HCT116 (cell line): ENCODE measurements around the gene ACD. TPM values are rescaled to one million over a fixed set of nuclear protein-coding genes. Genes with fewer than 3 reads are reported as not detected.

Experiments
- ATAC-seq: fragments of 200-7000 bp; cut with Tn5 transposase; 2 replicates; pipeline ENCODE4 v1.9.1; 2020; ENCODE audit warnings: mild to moderate bottlenecking, moderate library complexity
- Bru-seq: library from RNA; stranded (reverse); fragments of 400-500 nt; gene quantifications from one replicate; lab custom pipeline; 2021; lab: Mats Ljungman, UMichigan
- BruChase-seq, 2 experiments: library from RNA; stranded (reverse); fragments of 400-500 nt; gene quantifications; one replicate each; lab custom pipeline; 2021; lab: Mats Ljungman, UMichigan
- BruUV-seq: library from RNA; stranded (reverse); fragments of 400-500 nt; replicated peaks from 2 replicates; lab custom pipeline; 2021; lab: Mats Ljungman, UMichigan
- CTCF ChIA-PET: fragments of 300-600 bp; sonication (Branson Sonifier 250); formaldehyde crosslinking; loops from one replicate; lab custom pipeline; 2021; ENCODE audit warnings: antibody characterized with exemption; lab: Charles Lee
- POLR2A ChIA-PET: fragments of 300-600, 350-600 bp; sonication (Branson Sonifier 250); formaldehyde crosslinking; loops from one replicate; lab custom pipeline; 2021; ENCODE audit warnings: antibody characterized with exemption; lab: Charles Lee
- RAD21 ChIA-PET, 2 experiments: fragments of 300-600 bp; sonication (Branson Sonifier 250); formaldehyde crosslinking; loops; one replicate each; lab custom pipeline; 2023; ENCODE audit warnings: low total read pairs in 2 of 2; ENCODE audit not compliant: uncharacterized antibody in 2 of 2, unreplicated experiment in 2 of 2, low non-redundant PET in 1 of 2; lab: Charles Lee
- DNase-seq: peaks from one replicate; pipeline ENCODE4 v3.0.0-alpha.2; 2010; ENCODE audit warnings: low read depth, low spot score
- H2AFZ ChIP-seq: fragments of 200-600 bp; shearing (Covaris generic), sonication (generic); 2 replicates; pipeline ENCODE4 v1.6.1; 2017; ENCODE audit warnings: low read depth, mixed run types, mixed read lengths, antibody characterized with exemption, low read length; ENCODE audit not compliant: poor library complexity, severe bottlenecking
- H3K27ac ChIP-seq: 2 replicates; pipeline ENCODE4 v1.5.1; 2012; ENCODE audit warnings: low read depth, low read length
- H3K27me3 ChIP-seq: fragments of 200-600 bp; sonication (generic); 2 replicates; pipeline ENCODE4 v1.6.1; 2016; ENCODE audit warnings: mixed run types, low read length, mixed read lengths; ENCODE audit not compliant: insufficient read depth
- H3K36me3 ChIP-seq, 2 experiments: fragments of 200-500 bp in 1 of 2; fragments of 200-600 bp in 1 of 2; sonication (Bioruptor generic) in 1 of 2; sonication (generic) in 1 of 2; 2 replicates each; pipeline versions ENCODE4 v1.5.1 to v1.6.1; 2014 to 2016; ENCODE audit warnings: low read length in 2 of 2, inconsistent platforms in 1 of 2, mixed read lengths in 1 of 2, mixed run types in 1 of 2; ENCODE audit not compliant: insufficient read depth in 2 of 2, control insufficient read depth in 1 of 2
- H3K4me1 ChIP-seq, 2 experiments: fragments of 200-600 bp in 1 of 2; sonication (generic) in 1 of 2; 2 replicates each; pipeline versions ENCODE4 v1.5.1 to v1.6.1; 2012 to 2017; ENCODE audit warnings: low read length in 2 of 2, inconsistent platforms in 1 of 2, mild to moderate bottlenecking in 1 of 2, mixed read lengths in 1 of 2, mixed run types in 1 of 2, moderate library complexity in 1 of 2; ENCODE audit not compliant: insufficient read depth in 2 of 2, control insufficient read depth in 1 of 2
- H3K4me2 ChIP-seq: fragments of 200-600 bp; sonication (generic); 2 replicates; pipeline ENCODE4 v1.6.1; 2017; ENCODE audit warnings: mixed run types, low read length, mixed read lengths
- H3K4me3 ChIP-seq, 2 experiments: fragments of 200-600 bp in 1 of 2; sonication (generic) in 1 of 2; replicated peaks in 1 of 2; 2 replicates each; pipeline ENCODE4 v1.5.1; 2011 to 2016; ENCODE audit warnings: low read length in 2 of 2, control low read depth in 1 of 2, low read depth in 1 of 2, mild to moderate bottlenecking in 1 of 2, mixed read lengths in 1 of 2, mixed run types in 1 of 2
- H3K79me2 ChIP-seq: fragments of 200-600 bp; sonication (generic); 2 replicates; pipeline ENCODE4 v1.6.1; 2017; ENCODE audit warnings: mild to moderate bottlenecking, mixed run types, low read length, moderate library complexity, mixed read lengths; ENCODE audit not compliant: insufficient read depth
- H3K9ac ChIP-seq: fragments of 200-600 bp; sonication (generic); 2 replicates; pipeline ENCODE4 v1.6.1; 2016; ENCODE audit warnings: low read length, mixed read lengths
- H3K9me2 ChIP-seq: fragments of 200-600 bp; sonication (generic), shearing (Covaris generic); 2 replicates; pipeline ENCODE4 v1.6.1; 2017; ENCODE audit warnings: mixed run types, mild to moderate bottlenecking, moderate library complexity; ENCODE audit not compliant: insufficient read depth
- H3K9me3 ChIP-seq, 2 experiments: fragments of 200-500 bp in 1 of 2; fragments of 200-600 bp in 1 of 2; sonication (Bioruptor generic) in 1 of 2; sonication (generic) in 1 of 2; 2 replicates each; pipeline ENCODE4 v1.6.1; 2014 to 2017; ENCODE audit warnings: low read length in 2 of 2, mixed read lengths in 2 of 2, inconsistent platforms in 1 of 2, low read depth in 1 of 2, mild to moderate bottlenecking in 1 of 2, mixed run types in 1 of 2, moderate library complexity in 1 of 2; ENCODE audit not compliant: control insufficient read depth in 1 of 2, insufficient read depth in 1 of 2
- H4K20me1 ChIP-seq: fragments of 200-600 bp; sonication (generic), shearing (Covaris generic); 2 replicates; pipeline ENCODE4 v1.6.1; 2017; ENCODE audit warnings: mixed run types, mild to moderate bottlenecking, moderate library complexity; ENCODE audit not compliant: insufficient read depth
- CEBPB ChIP-seq: IDR thresholded peaks from 2 replicates; pipeline ENCODE4 v1.6.1; 2012; ENCODE audit warnings: low read depth
- EGR1 ChIP-seq: IDR thresholded peaks from 2 replicates; pipeline ENCODE4 v1.6.1; 2012; ENCODE audit warnings: low read depth
- EZH2phosphoT487 ChIP-seq: fragments of 200-600 bp; IDR thresholded peaks from 2 replicates; pipeline ENCODE4 v1.6.1; 2018; ENCODE audit warnings: antibody characterized with exemption, borderline replicate concordance
- FOSL1 ChIP-seq: IDR thresholded peaks from 2 replicates; pipeline ENCODE4 v1.6.1; 2012; ENCODE audit warnings: low read depth
- POLR2A ChIP-seq: IDR thresholded peaks from 2 replicates; pipeline ENCODE4 v1.7.0; 2011; ENCODE audit warnings: borderline replicate concordance; ENCODE audit not compliant: insufficient read depth, insufficient read length; ENCODE audit errors: extremely low read depth
- POLR2AphosphoS5 ChIP-seq: IDR thresholded peaks from 2 replicates; pipeline ENCODE4 v1.6.1; 2011; ENCODE audit warnings: mild to moderate bottlenecking, low read depth, low read length, moderate library complexity
- RAD21 ChIP-seq: IDR thresholded peaks from 2 replicates; pipeline ENCODE4 v1.6.1; 2012; ENCODE audit warnings: low read depth, mild to moderate bottlenecking
- SRF ChIP-seq: IDR thresholded peaks from 2 replicates; pipeline ENCODE4 v1.6.1; 2012; ENCODE audit warnings: low read depth
- ZFX ChIP-seq: fragments of 450-650 bp; IDR thresholded peaks from 2 replicates; pipeline ENCODE4 v1.6.1; 2017
- ZNF274 ChIP-seq: fragments of 200-500 bp; sonication (Bioruptor generic); IDR thresholded peaks from 2 replicates; pipeline ENCODE4 v1.6.1; 2014; ENCODE audit warnings: mild to moderate bottlenecking, low read depth, low read length, inconsistent platforms
- intact Hi-C: fragments of 100-400 bp; cut with micrococcal nuclease; formaldehyde crosslinking; loops from 2 replicates; pipeline ENCODE4 v1.10.0; 2022
- long read RNA-seq: library from polyadenylated mRNA; unstranded; transcript quantifications from one replicate; pipeline ENCODE4 v2.0.0, GENCODE V29; 2021; ENCODE audit not compliant: unreplicated experiment
- polyA plus RNA-seq: library from polyadenylated mRNA; unstranded; fragments of >200 nt; gene quantifications from 2 replicates; pipeline ENCODE4 v1.2.1, GENCODE V29; 2012; ENCODE audit warnings: missing spikeins
- total RNA-seq: library from RNA; stranded (reverse); gene quantifications from one replicate; pipeline ENCODE4 v1.2.1, GENCODE V29; 2021; ENCODE audit not compliant: unreplicated experiment
- TF ChIP-seq, protein P1 (sequence below): IDR thresholded peaks from 2 replicates; pipeline ENCODE4 v1.6.1; 2011; ENCODE audit warnings: mild to moderate bottlenecking, low read length, moderate library complexity; ENCODE audit not compliant: insufficient replicate concordance; ENCODE audit errors: extremely low read depth
- TF ChIP-seq, protein P2 (sequence below): IDR thresholded peaks from 2 replicates; pipeline ENCODE4 v1.6.1; 2012
- TF ChIP-seq, protein P3 (sequence below), 3 experiments: fragments of 200-600 bp in 1 of 3; sonication (generic) in 1 of 3; IDR thresholded peaks in 2 of 3; conservative IDR thresholded peaks in 1 of 3; 2 replicates each; pipeline ENCODE4 v1.5.1; 2012 to 2017; ENCODE audit warnings: low read depth in 2 of 3, low read length in 2 of 3, antibody characterized with exemption in 1 of 3, borderline replicate concordance in 1 of 3, control low read depth in 1 of 3, mild to moderate bottlenecking in 1 of 3, mixed read lengths in 1 of 3, mixed run types in 1 of 3, moderate library complexity in 1 of 3; ENCODE audit not compliant: insufficient read depth in 1 of 3
- TF ChIP-seq, protein P4 (sequence below): IDR thresholded peaks from 2 replicates; pipeline ENCODE4 v1.6.1; 2012
- TF ChIP-seq, protein P5 (sequence below): IDR thresholded peaks from 2 replicates; pipeline ENCODE4 v1.6.1; 2012; ENCODE audit warnings: low read depth

The ACD gene
- total RNA-seq (53.8 TPM), Bru-seq, nascent RNA (percentile 60 among the genes with signal in this experiment), BruChase-seq, experiment 1, labeled RNA remaining after a 6-hour chase (percentile 82 among the genes with signal in this experiment), BruChase-seq, experiment 2, labeled RNA remaining after a 2-hour chase (percentile 66 among the genes with signal in this experiment)
- 47.0 and 53.5 TPM in 2 replicates for polyA plus RNA-seq
- long read RNA-seq, transcript ACD-214 (12 exons, 2,065 nt), result major isoform, 44 of 74 reads
- long read RNA-seq, partial matches to known transcripts, result 11 of 74 reads
- long read RNA-seq, other reads (novel, unspliced or antisense), result 16 of 74 reads

DNA sequence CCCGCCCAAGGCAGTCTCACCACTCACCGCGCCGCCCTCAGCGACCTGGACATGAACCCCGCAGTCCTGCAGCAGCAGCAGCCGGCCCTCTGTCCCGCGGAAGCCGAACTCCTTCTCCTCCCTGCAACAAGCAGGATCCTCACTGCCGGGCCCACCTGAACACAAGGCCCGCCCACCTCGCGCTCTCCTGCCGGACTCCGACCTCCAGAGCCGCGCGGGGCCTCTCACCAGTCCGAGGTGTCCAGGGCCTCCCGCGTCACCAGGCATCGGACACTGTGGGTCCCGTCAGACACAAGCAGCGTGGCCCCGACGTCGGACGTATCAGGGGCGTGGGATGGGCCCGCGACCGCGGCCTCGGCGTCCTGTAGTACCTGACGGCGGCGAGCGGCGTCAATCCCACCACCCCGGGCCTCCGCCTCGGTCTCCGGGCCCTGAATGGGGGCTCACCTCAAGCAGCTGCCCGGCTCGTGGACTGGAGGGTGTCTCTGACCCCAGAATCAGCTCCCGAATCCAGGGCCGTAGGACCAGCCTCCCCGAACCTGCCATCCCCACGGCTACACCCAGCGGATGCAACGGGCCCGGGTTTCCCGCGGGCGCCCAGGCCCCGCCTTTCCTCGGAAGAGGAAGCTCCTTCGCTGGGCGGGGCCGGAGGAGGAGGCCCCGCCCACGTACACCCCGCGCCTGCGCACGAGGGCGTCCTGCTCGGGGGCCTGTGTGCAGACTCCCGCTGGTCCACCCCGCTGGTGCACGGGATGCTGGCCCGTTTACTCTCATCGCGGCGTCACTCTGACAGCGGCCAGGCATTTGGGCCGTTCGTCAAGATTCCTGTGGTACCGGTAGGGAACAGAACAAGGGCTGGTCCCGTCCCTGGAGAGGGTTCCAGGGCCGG lies at the start of gene ACD:
ACD (minus strand) TSS at position 586 of the 889 bp plus-strand sequence; CDS start at position 546, 40 bp downstream.
- intact Hi-C loops, result loop anchor here (10.0 kb wide), 1 partner anchor 705 kb away; no protein-coding TSS in a partner anchor
- no peak within 1 kb of the TSS for H2AFZ ChIP-seq
- DNase-seq, result peak; percentile 79
- peak within 1 kb of the TSS; percentile 78 for H3K9ac ChIP-seq
- ChIA-PET RAD21 (interaction anchor here in 1 of 2 experiments (0.6 kb wide), 1 partner anchor 126 kb away, joined by 3 read pairs; no protein-coding TSS in a partner anchor), POLR2A (interaction anchor here (0.8 to 1.0 kb wide), 5 partner anchors 12 to 185 kb away, joined by 3 to 5 read pairs (median 3); partner anchors contain the start of gene CTCF), CTCF (interaction anchor here (0.6 to 1.5 kb wide), 8 partner anchors 12 to 604 kb away, joined by 3 to 23 read pairs (median 4); partner anchors contain the start of gene SLC7A6)
- no peaks in the 10 kb centered on the region for H3K9me3 ChIP-seq
- no peaks in the 10 kb centered on the region for H4K20me1 ChIP-seq
- TSS peak; percentile 77 for BruUV-seq
- no peaks in the 10 kb centered on the region for H3K9me2 ChIP-seq
- H3K79me2 ChIP-seq, result peaks cover 19% of the 10 kb centered on the region; the same call in 1 of the 2 replicates
- peaks cover 0 to 6% of the 10 kb centered on the region in 2 experiments; a peak in 1 of 4 replicates for H3K36me3 ChIP-seq
- ATAC-seq, result peak; percentile 70
- peak within 1 kb of the TSS; percentile 87 for H3K27ac ChIP-seq
- H3K27me3 ChIP-seq, result no peaks in the 10 kb centered on the region
- H3K4me3 ChIP-seq, result peak within 1 kb of the TSS; percentile 87 to 90
- H3K4me2 ChIP-seq, result peak within 1 kb of the TSS; percentile 94
- peaks cover 3 to 27% of the 10 kb centered on the region in 2 experiments; a peak in 3 of 4 replicates for H3K4me1 ChIP-seq
- TF ChIP-seq ZNF274 (no peak), POLR2A (peak; percentile 85), RAD21 (no peak), POLR2AphosphoS5 (peak; percentile 85), FOSL1 (no peak), EGR1 (no peak), EZH2phosphoT487 (no peak), ZFX (peak; percentile 93), CEBPB (no peak), SRF (no peak)
- TF ChIP-seq, protein P1, sequence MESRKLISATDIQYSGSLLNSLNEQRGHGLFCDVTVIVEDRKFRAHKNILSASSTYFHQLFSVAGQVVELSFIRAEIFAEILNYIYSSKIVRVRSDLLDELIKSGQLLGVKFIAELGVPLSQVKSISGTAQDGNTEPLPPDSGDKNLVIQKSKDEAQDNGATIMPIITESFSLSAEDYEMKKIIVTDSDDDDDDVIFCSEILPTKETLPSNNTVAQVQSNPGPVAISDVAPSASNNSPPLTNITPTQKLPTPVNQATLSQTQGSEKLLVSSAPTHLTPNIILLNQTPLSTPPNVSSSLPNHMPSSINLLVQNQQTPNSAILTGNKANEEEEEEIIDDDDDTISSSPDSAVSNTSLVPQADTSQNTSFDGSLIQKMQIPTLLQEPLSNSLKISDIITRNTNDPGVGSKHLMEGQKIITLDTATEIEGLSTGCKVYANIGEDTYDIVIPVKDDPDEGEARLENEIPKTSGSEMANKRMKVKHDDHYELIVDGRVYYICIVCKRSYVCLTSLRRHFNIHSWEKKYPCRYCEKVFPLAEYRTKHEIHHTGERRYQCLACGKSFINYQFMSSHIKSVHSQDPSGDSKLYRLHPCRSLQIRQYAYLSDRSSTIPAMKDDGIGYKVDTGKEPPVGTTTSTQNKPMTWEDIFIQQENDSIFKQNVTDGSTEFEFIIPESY, result no peak
- TF ChIP-seq, protein P2, sequence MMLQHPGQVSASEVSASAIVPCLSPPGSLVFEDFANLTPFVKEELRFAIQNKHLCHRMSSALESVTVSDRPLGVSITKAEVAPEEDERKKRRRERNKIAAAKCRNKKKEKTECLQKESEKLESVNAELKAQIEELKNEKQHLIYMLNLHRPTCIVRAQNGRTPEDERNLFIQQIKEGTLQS, result no peak
- TF ChIP-seq, protein P3, sequence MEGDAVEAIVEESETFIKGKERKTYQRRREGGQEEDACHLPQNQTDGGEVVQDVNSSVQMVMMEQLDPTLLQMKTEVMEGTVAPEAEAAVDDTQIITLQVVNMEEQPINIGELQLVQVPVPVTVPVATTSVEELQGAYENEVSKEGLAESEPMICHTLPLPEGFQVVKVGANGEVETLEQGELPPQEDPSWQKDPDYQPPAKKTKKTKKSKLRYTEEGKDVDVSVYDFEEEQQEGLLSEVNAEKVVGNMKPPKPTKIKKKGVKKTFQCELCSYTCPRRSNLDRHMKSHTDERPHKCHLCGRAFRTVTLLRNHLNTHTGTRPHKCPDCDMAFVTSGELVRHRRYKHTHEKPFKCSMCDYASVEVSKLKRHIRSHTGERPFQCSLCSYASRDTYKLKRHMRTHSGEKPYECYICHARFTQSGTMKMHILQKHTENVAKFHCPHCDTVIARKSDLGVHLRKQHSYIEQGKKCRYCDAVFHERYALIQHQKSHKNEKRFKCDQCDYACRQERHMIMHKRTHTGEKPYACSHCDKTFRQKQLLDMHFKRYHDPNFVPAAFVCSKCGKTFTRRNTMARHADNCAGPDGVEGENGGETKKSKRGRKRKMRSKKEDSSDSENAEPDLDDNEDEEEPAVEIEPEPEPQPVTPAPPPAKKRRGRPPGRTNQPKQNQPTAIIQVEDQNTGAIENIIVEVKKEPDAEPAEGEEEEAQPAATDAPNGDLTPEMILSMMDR (IDR thresholded peaks at IDR 0.05 in 2 of 3, conservative IDR thresholded peaks at IDR 0.05 in 1 of 3; ENCODE audit: borderline replicate concordance in 1 of 3, insufficient read depth in 1 of 3, low read depth in 2 of 3, low read length in 2 of 3), result no peak
- TF ChIP-seq, protein P4, sequence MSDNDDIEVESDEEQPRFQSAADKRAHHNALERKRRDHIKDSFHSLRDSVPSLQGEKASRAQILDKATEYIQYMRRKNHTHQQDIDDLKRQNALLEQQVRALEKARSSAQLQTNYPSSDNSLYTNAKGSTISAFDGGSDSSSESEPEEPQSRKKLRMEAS, result no peak
- TF ChIP-seq, protein P5, sequence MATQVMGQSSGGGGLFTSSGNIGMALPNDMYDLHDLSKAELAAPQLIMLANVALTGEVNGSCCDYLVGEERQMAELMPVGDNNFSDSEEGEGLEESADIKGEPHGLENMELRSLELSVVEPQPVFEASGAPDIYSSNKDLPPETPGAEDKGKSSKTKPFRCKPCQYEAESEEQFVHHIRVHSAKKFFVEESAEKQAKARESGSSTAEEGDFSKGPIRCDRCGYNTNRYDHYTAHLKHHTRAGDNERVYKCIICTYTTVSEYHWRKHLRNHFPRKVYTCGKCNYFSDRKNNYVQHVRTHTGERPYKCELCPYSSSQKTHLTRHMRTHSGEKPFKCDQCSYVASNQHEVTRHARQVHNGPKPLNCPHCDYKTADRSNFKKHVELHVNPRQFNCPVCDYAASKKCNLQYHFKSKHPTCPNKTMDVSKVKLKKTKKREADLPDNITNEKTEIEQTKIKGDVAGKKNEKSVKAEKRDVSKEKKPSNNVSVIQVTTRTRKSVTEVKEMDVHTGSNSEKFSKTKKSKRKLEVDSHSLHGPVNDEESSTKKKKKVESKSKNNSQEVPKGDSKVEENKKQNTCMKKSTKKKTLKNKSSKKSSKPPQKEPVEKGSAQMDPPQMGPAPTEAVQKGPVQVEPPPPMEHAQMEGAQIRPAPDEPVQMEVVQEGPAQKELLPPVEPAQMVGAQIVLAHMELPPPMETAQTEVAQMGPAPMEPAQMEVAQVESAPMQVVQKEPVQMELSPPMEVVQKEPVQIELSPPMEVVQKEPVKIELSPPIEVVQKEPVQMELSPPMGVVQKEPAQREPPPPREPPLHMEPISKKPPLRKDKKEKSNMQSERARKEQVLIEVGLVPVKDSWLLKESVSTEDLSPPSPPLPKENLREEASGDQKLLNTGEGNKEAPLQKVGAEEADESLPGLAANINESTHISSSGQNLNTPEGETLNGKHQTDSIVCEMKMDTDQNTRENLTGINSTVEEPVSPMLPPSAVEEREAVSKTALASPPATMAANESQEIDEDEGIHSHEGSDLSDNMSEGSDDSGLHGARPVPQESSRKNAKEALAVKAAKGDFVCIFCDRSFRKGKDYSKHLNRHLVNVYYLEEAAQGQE, result no peak
